HG03159 (cell line): ENCODE measurements around the gene PINLYP.
A peak's percentile ranks its signal among the peaks of the same experiment; 100 is the strongest.

Experiments used
- ATAC-seq: cut with Tn5 transposase; IDR thresholded peaks from one replicate; pipeline ENCODE4 v1.9.1; 2021; ENCODE audit warnings: mild to moderate bottlenecking, moderate library complexity; ENCODE audit not compliant: unreplicated experiment

The PINLYP gene

GRCh38 chr19:43575156-43575950, at the start of gene PINLYP, which contains the start of gene XRCC1:
TSS of gene PINLYP (plus strand) at chr19:43575801. CDS start at chr19:43577192, 1,391 bp downstream.
TSS of gene XRCC1 (minus strand) at chr19:43575527. CDS start at chr19:43575458, 69 bp downstream.
- peak; percentile 96 for ATAC-seq

GRCh38 chr19:43525836-43526771, 49.5 kb upstream of the PINLYP start:
- no peak for ATAC-seq

- ATAC-seq = peak; percentile 67
Measured at GRCh38 chr19:43526884-43527859, 48.4 kb upstream of the PINLYP start, which contains the start of gene ETHE1. TSS of gene ETHE1 (minus strand) at chr19:43527201. CDS start at chr19:43527177, 24 bp downstream.

- ATAC-seq = no peak
Measured at GRCh38 chr19:43527860-43528622, 47.6 kb upstream of the PINLYP start.

DNA sequence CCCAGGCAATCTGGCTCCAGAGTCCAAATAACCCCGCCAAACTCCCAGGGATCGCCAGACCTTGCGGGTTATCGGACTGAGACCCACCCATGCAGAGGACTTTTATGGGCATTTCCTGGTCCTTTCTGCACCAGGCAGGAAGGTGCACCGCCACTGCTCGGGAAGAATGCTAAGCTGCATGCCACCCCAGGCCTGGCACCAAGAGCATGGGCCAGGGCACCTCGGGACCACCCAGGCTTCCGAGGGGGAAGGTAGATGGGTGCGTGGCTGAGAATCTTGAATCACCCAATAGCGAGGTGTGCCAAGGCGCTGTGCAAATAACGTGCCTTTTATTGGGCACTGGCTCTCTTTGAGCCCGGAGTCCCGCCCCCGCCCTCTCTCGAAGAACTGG, 43.0 kb upstream of the PINLYP start:
- ATAC-seq = peak; percentile 7

DNA sequence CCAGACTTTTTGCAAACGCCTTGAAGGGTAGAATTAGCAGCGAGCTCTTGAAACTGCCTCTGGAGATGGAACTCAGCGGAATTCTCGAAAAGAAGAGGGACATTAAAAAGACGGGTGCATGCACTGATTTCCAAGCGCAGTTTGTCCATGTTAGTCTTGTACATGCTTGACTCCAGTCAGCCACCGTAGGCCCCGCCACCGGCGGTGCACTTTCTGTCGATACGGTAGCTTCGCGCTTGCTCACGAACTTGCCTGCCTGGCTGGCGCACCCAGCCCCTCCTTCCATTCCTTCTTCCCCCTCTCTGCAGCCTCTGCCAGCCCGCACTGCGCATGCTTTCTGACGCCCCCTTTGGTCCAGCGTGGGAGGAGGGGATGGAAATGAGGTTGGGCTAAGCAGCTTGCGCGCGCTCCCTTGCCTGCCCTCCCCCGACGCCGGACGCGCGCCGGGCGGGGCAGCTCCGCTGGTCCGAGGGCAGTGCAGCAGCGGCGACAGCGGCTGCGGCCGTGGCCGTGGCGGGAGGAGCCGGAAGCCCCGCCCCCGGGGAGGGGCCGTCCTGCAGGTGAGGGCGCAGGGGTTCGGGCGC, 42.5 kb upstream of the PINLYP start, which contains the start of gene ZNF575:
ZNF575 (plus strand) TSS at position 227 of the 584 bp plus-strand sequence. CDS start 1,235 bp downstream, outside the sequence.
- peak; percentile 52 for ATAC-seq

DNA sequence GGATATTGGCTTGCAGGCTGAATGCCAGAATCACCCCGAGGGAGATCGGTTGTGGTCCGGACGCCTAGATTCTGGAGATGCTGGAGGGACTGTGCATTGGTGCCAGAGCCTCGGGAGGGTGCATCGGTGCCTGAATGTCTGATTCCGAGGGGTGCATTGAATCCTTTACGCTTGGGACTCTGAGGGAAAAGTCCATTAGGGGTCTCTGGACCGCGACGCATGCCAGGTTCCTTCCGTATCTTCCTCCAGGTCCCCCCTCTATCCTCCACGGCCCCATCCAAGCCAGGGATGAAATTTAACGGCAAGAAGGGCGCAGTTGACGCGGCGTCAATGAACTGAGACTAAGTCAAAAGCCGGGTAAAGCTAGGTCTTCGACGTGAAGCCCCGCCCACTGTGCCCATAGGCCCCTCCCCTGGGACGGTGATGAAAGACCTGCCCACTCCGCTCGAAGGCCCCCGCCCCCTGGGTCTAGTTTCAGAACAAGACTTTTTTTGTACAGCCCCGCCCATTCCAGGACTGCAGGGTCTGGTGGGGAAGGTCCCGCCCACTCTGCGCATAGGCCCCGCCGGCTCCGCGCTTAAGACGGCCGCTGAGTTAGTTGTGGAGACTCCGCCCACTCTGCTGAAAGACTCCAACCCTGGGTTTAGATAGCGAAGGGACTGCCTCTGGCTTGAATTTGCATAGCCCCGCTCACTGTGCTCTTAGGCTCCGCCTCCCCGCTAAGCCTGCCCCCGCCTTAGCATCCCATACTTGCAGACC, 41.9 kb upstream of the PINLYP start:
- ATAC-seq = peak; percentile 59

GRCh38 chr19:43534305-43534815, 41.2 kb upstream of the PINLYP start:
- no peak for ATAC-seq

GRCh38 chr19:43534816-43535761, 40.5 kb upstream of the PINLYP start:
- ATAC-seq = no peak

- ATAC-seq = no peak
Measured at GRCh38 chr19:43538922-43539321, 36.7 kb upstream of the PINLYP start.

GRCh38 chr19:43540381-43540780, 35.2 kb upstream of the PINLYP start:
- no peak for ATAC-seq

- no peak for ATAC-seq
Measured at GRCh38 chr19:43541920-43542650, 33.5 kb upstream of the PINLYP start.

DNA sequence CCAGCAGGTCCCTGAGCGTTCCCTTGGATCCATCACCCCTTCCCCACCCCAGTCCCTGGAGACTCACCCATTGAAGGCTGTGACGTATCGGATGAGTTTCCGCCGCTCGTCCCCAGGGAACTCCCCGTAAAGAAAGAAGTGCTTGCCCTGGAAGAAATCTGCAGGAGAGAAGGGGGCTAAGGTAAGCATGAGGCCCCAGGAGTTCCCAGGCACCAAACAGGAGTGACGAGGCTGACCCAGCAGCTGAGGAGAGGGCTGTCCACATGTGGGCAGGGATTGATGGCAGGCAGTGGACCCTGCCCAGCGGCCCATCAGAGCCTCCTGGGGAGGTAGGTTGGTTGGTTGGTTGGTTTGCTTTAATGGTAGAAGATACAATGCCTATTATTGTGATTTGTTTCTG, 31.5 kb upstream of the PINLYP start:
- ATAC-seq = no peak

DNA sequence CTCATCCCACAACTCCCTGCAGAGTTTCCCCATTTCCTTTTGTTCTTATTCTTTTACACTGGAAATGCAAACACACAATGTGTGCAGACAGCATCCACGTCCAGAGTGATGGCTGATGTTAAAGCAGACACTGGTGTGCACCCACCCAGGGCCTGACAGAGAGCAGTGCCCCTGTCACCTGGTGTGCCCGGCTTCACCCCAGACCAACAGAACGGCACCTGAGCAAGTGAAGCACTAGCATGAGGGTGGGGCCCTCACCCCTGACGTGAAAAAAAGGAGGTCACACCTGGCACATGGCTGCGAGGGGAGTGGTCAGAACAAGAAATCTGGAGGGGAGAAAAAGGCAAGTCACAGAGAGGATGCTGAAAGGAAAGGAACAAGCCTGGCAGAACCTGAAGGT, 30.3 kb upstream of the PINLYP start:
- ATAC-seq = no peak

DNA sequence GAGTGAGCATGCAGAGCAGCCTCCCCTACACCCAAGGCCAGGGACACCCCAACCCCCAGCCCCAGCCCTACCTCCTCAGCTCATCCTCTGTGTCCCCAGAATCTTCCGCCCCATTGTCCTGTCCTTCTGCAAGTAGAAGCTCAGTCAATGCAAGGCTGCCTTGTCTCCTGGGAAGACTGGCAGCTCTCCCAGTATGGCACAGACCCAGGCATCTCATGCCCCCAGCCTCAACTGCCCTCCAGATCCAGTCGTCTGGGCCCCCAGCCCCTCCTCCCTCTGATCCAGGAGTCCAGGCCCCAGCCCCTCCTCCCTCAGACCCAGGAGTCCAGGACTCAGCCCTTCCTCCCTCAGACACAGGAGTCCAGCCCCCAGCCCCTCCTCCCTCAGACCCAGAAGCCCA, 29.6 kb upstream of the PINLYP start:
- ATAC-seq = no peak

- no peak for ATAC-seq
Measured at GRCh38 chr19:43546581-43546980, 29.0 kb upstream of the PINLYP start.
